ENCODE measurements around the gene GOLGA3.
"Not testable (repeated sequence)": the region's sequence is repeated elsewhere in the genome, so short reads cannot be mapped to it uniquely, and the experiment has no call there.

The GOLGA3 gene

GRCh38 chr12:132828706-132829534 is at the start of gene GOLGA3:
GOLGA3 (minus strand) TSS chr12:132828869; CDS start chr12:132822128, 6,741 bp downstream.
- H3K4me3 ChIP-seq (ENCODE audit: low read length) = peak within 1 kb of the TSS; percentile 95
- H3K9ac ChIP-seq (ENCODE audit: low read length) = peak within 1 kb of the TSS; percentile 96
- H3K4me1 ChIP-seq (ENCODE audit: control insufficient read depth, insufficient read depth, low read length) = peaks cover 6% of the 10 kb centered on the region
- peaks cover 12% of the 10 kb centered on the region for H3K36me3 ChIP-seq (ENCODE audit: control insufficient read depth, insufficient read depth, low read length)
- no peaks in the 10 kb centered on the region for H3K27me3 ChIP-seq (ENCODE audit: control insufficient read depth, insufficient read depth, low read length)
- peak within 1 kb of the TSS; percentile 98 for H3K27ac ChIP-seq (ENCODE audit: low read depth, low read length)

GRCh38 chr12:132874620-132875019 is 46.0 kb upstream of the GOLGA3 start:
- H3K9ac ChIP-seq (ENCODE audit: low read length); H3K27ac ChIP-seq (ENCODE audit: low read depth, low read length); H3K27me3 ChIP-seq (ENCODE audit: control insufficient read depth, insufficient read depth, low read length); H3K4me3 ChIP-seq (ENCODE audit: low read length); H3K4me1 ChIP-seq (ENCODE audit: control insufficient read depth, insufficient read depth, low read length): not testable (repeated sequence)
- H3K36me3 ChIP-seq (ENCODE audit: control insufficient read depth, insufficient read depth, low read length) = peaks cover 18% of the 10 kb centered on the region

- H3K4me1 ChIP-seq (ENCODE audit: control insufficient read depth, insufficient read depth, low read length) = no peaks in the 10 kb centered on the region
- H3K27ac ChIP-seq (ENCODE audit: low read depth, low read length) = no peak overlapping the region
- H3K36me3 ChIP-seq (ENCODE audit: control insufficient read depth, insufficient read depth, low read length) = peaks cover 18% of the 10 kb centered on the region
- no peaks in the 10 kb centered on the region for H3K27me3 ChIP-seq (ENCODE audit: control insufficient read depth, insufficient read depth, low read length)
- H3K9ac ChIP-seq (ENCODE audit: low read length) = no peak overlapping the region
- no peak overlapping the region for H3K4me3 ChIP-seq (ENCODE audit: low read length)
Observed at GRCh38 chr12:132874175-132874574, 45.5 kb upstream of the GOLGA3 start.

- H3K27me3 ChIP-seq (ENCODE audit: control insufficient read depth, insufficient read depth, low read length) = no peaks in the 10 kb centered on the region
- H3K36me3 ChIP-seq (ENCODE audit: control insufficient read depth, insufficient read depth, low read length) = peaks cover 18% of the 10 kb centered on the region
- no peaks in the 10 kb centered on the region for H3K4me1 ChIP-seq (ENCODE audit: control insufficient read depth, insufficient read depth, low read length)
- no peak overlapping the region for H3K4me3 ChIP-seq (ENCODE audit: low read length)
- H3K27ac ChIP-seq (ENCODE audit: low read depth, low read length) = no peak overlapping the region
- H3K9ac ChIP-seq (ENCODE audit: low read length) = no peak overlapping the region
Observed at GRCh38 chr12:132873724-132874123, 45.1 kb upstream of the GOLGA3 start.

GRCh38 chr12:132872975-132873421 is 44.3 kb upstream of the GOLGA3 start:
- peaks cover 18% of the 10 kb centered on the region for H3K36me3 ChIP-seq (ENCODE audit: control insufficient read depth, insufficient read depth, low read length)
- H3K4me1 ChIP-seq (ENCODE audit: control insufficient read depth, insufficient read depth, low read length) = no peaks in the 10 kb centered on the region
- H3K27me3 ChIP-seq (ENCODE audit: control insufficient read depth, insufficient read depth, low read length) = no peaks in the 10 kb centered on the region
- no peak overlapping the region for H3K27ac ChIP-seq (ENCODE audit: low read depth, low read length)
- H3K4me3 ChIP-seq (ENCODE audit: low read length) = no peak overlapping the region
- no peak overlapping the region for H3K9ac ChIP-seq (ENCODE audit: low read length)

- Histone ChIP-seq H3K27ac (ENCODE audit: low read depth, low read length) (no peak overlapping the region), H3K4me1 (ENCODE audit: control insufficient read depth, insufficient read depth, low read length) (no peaks in the 10 kb centered on the region), H3K9ac (ENCODE audit: low read length) (no peak overlapping the region), H3K4me3 (ENCODE audit: low read length) (no peak overlapping the region), H3K27me3 (ENCODE audit: control insufficient read depth, insufficient read depth, low read length) (no peaks in the 10 kb centered on the region), H3K36me3 (ENCODE audit: control insufficient read depth, insufficient read depth, low read length) (peaks cover 20% of the 10 kb centered on the region)
Observed at GRCh38 chr12:132872073-132872855, 43.6 kb upstream of the GOLGA3 start.

GRCh38 chr12:132869551-132869950 is 40.9 kb upstream of the GOLGA3 start:
- Histone ChIP-seq H3K9ac (ENCODE audit: low read length) (no peak overlapping the region), H3K4me3 (ENCODE audit: low read length) (no peak overlapping the region), H3K4me1 (ENCODE audit: control insufficient read depth, insufficient read depth, low read length) (no peaks in the 10 kb centered on the region), H3K27me3 (ENCODE audit: control insufficient read depth, insufficient read depth, low read length) (no peaks in the 10 kb centered on the region), H3K27ac (ENCODE audit: low read depth, low read length) (no peak overlapping the region), H3K36me3 (ENCODE audit: control insufficient read depth, insufficient read depth, low read length) (peaks cover 24% of the 10 kb centered on the region)

- H3K4me3 ChIP-seq (ENCODE audit: low read length) = no peak overlapping the region
- H3K36me3 ChIP-seq (ENCODE audit: control insufficient read depth, insufficient read depth, low read length) = peaks cover 16% of the 10 kb centered on the region
- H3K9ac ChIP-seq (ENCODE audit: low read length) = no peak overlapping the region
- no peaks in the 10 kb centered on the region for H3K27me3 ChIP-seq (ENCODE audit: control insufficient read depth, insufficient read depth, low read length)
- H3K27ac ChIP-seq (ENCODE audit: low read depth, low read length) = no peak overlapping the region
- no peaks in the 10 kb centered on the region for H3K4me1 ChIP-seq (ENCODE audit: control insufficient read depth, insufficient read depth, low read length)
Observed at GRCh38 chr12:132866251-132866828, 37.7 kb upstream of the GOLGA3 start.

- Histone ChIP-seq H3K27ac (ENCODE audit: low read depth, low read length) (no peak overlapping the region), H3K4me1 (ENCODE audit: control insufficient read depth, insufficient read depth, low read length) (no peaks in the 10 kb centered on the region), H3K4me3 (ENCODE audit: low read length) (no peak overlapping the region), H3K27me3 (ENCODE audit: control insufficient read depth, insufficient read depth, low read length) (no peaks in the 10 kb centered on the region), H3K36me3 (ENCODE audit: control insufficient read depth, insufficient read depth, low read length) (peaks cover 24% of the 10 kb centered on the region), H3K9ac (ENCODE audit: low read length) (no peak overlapping the region)
Observed at GRCh38 chr12:132861558-132861957, 32.9 kb upstream of the GOLGA3 start.

GRCh38 chr12:132858718-132859266 is 30.1 kb upstream of the GOLGA3 start:
- no peaks in the 10 kb centered on the region for H3K27me3 ChIP-seq (ENCODE audit: control insufficient read depth, insufficient read depth, low read length)
- H3K4me3 ChIP-seq (ENCODE audit: low read length) = no peak overlapping the region
- H3K4me1 ChIP-seq (ENCODE audit: control insufficient read depth, insufficient read depth, low read length) = no peaks in the 10 kb centered on the region
- H3K9ac ChIP-seq (ENCODE audit: low read length) = no peak overlapping the region
- H3K27ac ChIP-seq (ENCODE audit: low read depth, low read length) = no peak overlapping the region
- peaks cover 30% of the 10 kb centered on the region for H3K36me3 ChIP-seq (ENCODE audit: control insufficient read depth, insufficient read depth, low read length)

- peaks cover 44% of the 10 kb centered on the region for H3K36me3 ChIP-seq (ENCODE audit: control insufficient read depth, insufficient read depth, low read length)
- H3K4me3 ChIP-seq (ENCODE audit: low read length); H3K4me1 ChIP-seq (ENCODE audit: control insufficient read depth, insufficient read depth, low read length): not testable (repeated sequence)
Observed at GRCh38 chr12:132857019-132857418, 28.4 kb upstream of the GOLGA3 start.

GRCh38 chr12:132856581-132856980 is 27.9 kb upstream of the GOLGA3 start:
- H3K9ac ChIP-seq (ENCODE audit: low read length) = no peak overlapping the region
- no peaks in the 10 kb centered on the region for H3K27me3 ChIP-seq (ENCODE audit: control insufficient read depth, insufficient read depth, low read length)
- no peak overlapping the region for H3K27ac ChIP-seq (ENCODE audit: low read depth, low read length)
- H3K4me1 ChIP-seq (ENCODE audit: control insufficient read depth, insufficient read depth, low read length) = no peaks in the 10 kb centered on the region
- H3K4me3 ChIP-seq (ENCODE audit: low read length) = no peak overlapping the region
- H3K36me3 ChIP-seq (ENCODE audit: control insufficient read depth, insufficient read depth, low read length) = peaks cover 44% of the 10 kb centered on the region

More at GRCh38 chr12:132857019-132857418, 28.4 kb upstream of the GOLGA3 start:
- not testable (repeated sequence) for H3K27me3 ChIP-seq (ENCODE audit: control insufficient read depth, insufficient read depth, low read length); H3K9ac ChIP-seq (ENCODE audit: low read length); H3K27ac ChIP-seq (ENCODE audit: low read depth, low read length)
